HepG2 (cell line): ENCODE data around the gene UNC5A. TPM values are rescaled to one million over a fixed set of nuclear protein-coding genes. Genes with fewer than 3 reads are reported as not detected.

Experiments
- FOXA1 ChIP-seq, 2 experiments: fragments of 450-650 bp in 1 of 2; sonication (generic) in 1 of 2; formaldehyde crosslinking in 1 of 2; IDR thresholded peaks; 2 replicates each; pipeline versions ENCODE4 v1.4.0 to v1.6.1; 2016 to 2020; ENCODE audit warnings: missing genetic modification reagents in 1 of 2
- MIER3 ChIP-seq: IDR thresholded peaks from 2 replicates; pipeline ENCODE4 v1.6.1; 2016; ENCODE audit warnings: missing compliant biosample characterization, borderline replicate concordance
- PHF5A ChIP-seq: IDR thresholded peaks from one replicate; pipeline ENCODE4 v1.6.1; 2018; ENCODE audit warnings: low read depth, missing genetic modification reagents; ENCODE audit not compliant: unreplicated experiment
- SP5 ChIP-seq: IDR thresholded peaks from 2 replicates; pipeline ENCODE4 v1.6.1; 2016; ENCODE audit warnings: low read depth, borderline replicate concordance
- TSC22D2 ChIP-seq: sonication (generic); formaldehyde crosslinking; IDR thresholded peaks from 2 replicates; pipeline ENCODE4 v1.5.1; 2020; ENCODE audit warnings: missing genetic modification reagents, mild to moderate bottlenecking, borderline replicate concordance
- ZNF775 ChIP-seq: sonication (generic); formaldehyde crosslinking; IDR thresholded peaks from 2 replicates; pipeline ENCODE4 v1.4.0; 2020; ENCODE audit warnings: missing genetic modification reagents, mild to moderate bottlenecking, moderate library complexity, borderline replicate concordance
- polyA plus RNA-seq, 8 experiments: library from polyadenylated mRNA; depleted of rRNA in 3 of 8; stranded (reverse) in 7 of 8; unstranded in 1 of 8; fragments of >200 nt; fragmentation: Illumina TruSeq in 4 of 8; extraction: Trizol in 4 of 8; gene quantifications; 2 replicates each; pipeline versions ENCODE4 v1.2.1 to v1.2.3, GENCODE V29; 2011 to 2016; ENCODE audit warnings: low read depth in 4 of 8, missing spikeins in 1 of 8, mixed read lengths in 1 of 8; ENCODE audit not compliant: insufficient read depth in 1 of 8
- total RNA-seq, 5 experiments: library from RNA; depleted of rRNA; stranded (reverse); fragments of >200 nt; fragmentation: Illumina TruSeq; extraction: Trizol; gene quantifications; 2 replicates each; pipeline ENCODE4 v1.2.3, GENCODE V29; 2016; ENCODE audit warnings: low read depth in 1 of 5
- TF ChIP-seq, protein P1 (sequence below): sonication (generic); formaldehyde crosslinking; IDR thresholded peaks from 2 replicates; pipeline ENCODE4 v1.5.0; 2020; ENCODE audit warnings: mild to moderate bottlenecking, missing genetic modification reagents, borderline replicate concordance
- TF ChIP-seq, protein P2 (sequence below): sonication (generic); formaldehyde crosslinking; IDR thresholded peaks from 2 replicates; pipeline ENCODE4 v1.5.1; 2020; ENCODE audit warnings: missing genetic modification reagents, mild to moderate bottlenecking, borderline replicate concordance
- TF ChIP-seq, protein P3 (sequence below): sonication (generic); formaldehyde crosslinking; IDR thresholded peaks from 2 replicates; pipeline ENCODE4 v1.5.0; 2020; ENCODE audit warnings: mild to moderate bottlenecking, missing genetic modification reagents, borderline replicate concordance

Gene UNC5A
- total and polyA plus RNA-seq, 2 of the 13 experiments (the other 11 are each of a cell fraction or from before 2014, with no cell fraction given): not detected

DNA sequence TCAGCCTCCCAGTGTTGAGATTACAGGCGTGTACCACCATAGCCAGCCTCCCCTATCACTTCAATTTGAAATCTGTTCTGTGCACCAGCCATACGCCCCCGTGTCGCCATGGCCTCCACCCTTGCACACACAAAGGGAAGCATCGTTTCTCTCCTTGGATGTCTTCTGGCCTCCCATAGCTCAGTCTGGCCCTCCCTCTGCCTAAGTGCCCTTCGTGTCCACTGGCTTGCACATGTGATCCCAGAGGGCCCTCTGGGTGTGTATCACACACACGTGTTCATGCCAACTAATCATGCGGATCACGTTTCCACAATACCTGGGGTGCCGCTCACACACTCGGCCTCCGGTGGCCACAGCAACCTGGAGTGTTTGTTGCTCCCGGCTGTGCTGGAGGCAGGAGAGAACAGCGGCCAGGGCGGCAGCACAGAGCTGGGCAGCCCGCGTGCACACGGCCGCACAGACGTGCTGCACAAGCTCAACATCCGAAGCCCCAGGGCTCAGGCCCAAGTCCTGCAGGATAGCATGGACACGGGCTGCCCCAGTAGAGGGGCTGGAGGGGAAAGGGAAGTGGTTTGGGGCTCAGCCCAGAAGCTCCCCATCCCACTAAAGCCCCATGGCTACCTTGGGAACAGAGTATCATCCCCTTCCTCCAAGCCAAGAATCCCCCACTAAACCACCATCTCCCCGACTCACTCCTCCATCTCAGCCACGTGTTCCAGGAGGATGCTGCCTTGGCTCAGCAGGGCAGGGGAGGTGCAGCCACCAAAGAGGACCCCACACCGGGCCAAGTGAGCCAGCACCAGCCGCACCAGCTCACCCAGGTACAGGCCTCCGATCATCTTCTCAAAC, 77.9 kb downstream of the UNC5A start (continued):
- TF ChIP-seq, protein P1, sequence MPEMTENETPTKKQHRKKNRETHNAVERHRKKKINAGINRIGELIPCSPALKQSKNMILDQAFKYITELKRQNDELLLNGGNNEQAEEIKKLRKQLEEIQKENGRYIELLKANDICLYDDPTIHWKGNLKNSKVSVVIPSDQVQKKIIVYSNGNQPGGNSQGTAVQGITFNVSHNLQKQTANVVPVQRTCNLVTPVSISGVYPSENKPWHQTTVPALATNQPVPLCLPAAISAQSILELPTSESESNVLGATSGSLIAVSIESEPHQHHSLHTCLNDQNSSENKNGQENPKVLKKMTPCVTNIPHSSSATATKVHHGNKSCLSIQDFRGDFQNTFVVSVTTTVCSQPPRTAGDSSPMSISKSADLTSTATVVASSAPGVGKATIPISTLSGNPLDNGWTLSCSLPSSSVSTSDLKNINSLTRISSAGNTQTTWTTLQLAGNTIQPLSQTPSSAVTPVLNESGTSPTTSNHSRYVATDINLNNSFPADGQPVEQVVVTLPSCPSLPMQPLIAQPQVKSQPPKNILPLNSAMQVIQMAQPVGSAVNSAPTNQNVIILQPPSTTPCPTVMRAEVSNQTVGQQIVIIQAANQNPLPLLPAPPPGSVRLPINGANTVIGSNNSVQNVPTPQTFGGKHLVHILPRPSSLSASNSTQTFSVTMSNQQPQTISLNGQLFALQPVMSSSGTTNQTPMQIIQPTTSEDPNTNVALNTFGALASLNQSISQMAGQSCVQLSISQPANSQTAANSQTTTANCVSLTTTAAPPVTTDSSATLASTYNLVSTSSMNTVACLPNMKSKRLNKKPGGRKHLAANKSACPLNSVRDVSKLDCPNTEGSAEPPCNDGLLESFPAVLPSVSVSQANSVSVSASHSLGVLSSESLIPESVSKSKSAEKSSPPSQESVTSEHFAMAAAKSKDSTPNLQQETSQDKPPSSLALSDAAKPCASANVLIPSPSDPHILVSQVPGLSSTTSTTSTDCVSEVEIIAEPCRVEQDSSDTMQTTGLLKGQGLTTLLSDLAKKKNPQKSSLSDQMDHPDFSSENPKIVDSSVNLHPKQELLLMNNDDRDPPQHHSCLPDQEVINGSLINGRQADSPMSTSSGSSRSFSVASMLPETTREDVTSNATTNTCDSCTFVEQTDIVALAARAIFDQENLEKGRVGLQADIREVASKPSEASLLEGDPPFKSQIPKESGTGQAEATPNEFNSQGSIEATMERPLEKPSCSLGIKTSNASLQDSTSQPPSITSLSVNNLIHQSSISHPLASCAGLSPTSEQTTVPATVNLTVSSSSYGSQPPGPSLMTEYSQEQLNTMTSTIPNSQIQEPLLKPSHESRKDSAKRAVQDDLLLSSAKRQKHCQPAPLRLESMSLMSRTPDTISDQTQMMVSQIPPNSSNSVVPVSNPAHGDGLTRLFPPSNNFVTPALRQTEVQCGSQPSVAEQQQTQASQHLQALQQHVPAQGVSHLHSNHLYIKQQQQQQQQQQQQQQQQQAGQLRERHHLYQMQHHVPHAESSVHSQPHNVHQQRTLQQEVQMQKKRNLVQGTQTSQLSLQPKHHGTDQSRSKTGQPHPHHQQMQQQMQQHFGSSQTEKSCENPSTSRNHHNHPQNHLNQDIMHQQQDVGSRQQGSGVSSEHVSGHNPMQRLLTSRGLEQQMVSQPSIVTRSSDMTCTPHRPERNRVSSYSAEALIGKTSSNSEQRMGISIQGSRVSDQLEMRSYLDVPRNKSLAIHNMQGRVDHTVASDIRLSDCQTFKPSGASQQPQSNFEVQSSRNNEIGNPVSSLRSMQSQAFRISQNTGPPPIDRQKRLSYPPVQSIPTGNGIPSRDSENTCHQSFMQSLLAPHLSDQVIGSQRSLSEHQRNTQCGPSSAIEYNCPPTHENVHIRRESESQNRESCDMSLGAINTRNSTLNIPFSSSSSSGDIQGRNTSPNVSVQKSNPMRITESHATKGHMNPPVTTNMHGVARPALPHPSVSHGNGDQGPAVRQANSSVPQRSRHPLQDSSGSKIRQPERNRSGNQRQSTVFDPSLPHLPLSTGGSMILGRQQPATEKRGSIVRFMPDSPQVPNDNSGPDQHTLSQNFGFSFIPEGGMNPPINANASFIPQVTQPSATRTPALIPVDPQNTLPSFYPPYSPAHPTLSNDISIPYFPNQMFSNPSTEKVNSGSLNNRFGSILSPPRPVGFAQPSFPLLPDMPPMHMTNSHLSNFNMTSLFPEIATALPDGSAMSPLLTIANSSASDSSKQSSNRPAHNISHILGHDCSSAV (CRISPR knock-in tag): no peak
- TF ChIP-seq, protein P2, sequence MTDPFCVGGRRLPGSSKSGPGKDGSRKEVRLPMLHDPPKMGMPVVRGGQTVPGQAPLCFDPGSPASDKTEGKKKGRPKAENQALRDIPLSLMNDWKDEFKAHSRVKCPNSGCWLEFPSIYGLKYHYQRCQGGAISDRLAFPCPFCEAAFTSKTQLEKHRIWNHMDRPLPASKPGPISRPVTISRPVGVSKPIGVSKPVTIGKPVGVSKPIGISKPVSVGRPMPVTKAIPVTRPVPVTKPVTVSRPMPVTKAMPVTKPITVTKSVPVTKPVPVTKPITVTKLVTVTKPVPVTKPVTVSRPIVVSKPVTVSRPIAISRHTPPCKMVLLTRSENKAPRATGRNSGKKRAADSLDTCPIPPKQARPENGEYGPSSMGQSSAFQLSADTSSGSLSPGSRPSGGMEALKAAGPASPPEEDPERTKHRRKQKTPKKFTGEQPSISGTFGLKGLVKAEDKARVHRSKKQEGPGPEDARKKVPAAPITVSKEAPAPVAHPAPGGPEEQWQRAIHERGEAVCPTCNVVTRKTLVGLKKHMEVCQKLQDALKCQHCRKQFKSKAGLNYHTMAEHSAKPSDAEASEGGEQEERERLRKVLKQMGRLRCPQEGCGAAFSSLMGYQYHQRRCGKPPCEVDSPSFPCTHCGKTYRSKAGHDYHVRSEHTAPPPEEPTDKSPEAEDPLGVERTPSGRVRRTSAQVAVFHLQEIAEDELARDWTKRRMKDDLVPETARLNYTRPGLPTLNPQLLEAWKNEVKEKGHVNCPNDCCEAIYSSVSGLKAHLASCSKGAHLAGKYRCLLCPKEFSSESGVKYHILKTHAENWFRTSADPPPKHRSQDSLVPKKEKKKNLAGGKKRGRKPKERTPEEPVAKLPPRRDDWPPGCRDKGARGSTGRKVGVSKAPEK (CRISPR knock-in tag): no peak
- TF ChIP-seq FOXA1 (IDR thresholded peaks at IDR 0.05) (no peak), FOXA1 (CRISPR knock-in tag; IDR thresholded peaks at IDR 0.05) (no peak), TSC22D2 (CRISPR knock-in tag) (no peak), ZNF775 (CRISPR knock-in tag) (no peak), MIER3 (CRISPR knock-in tag) (no peak), PHF5A (no peak), SP5 (CRISPR knock-in tag) (no peak)
- TF ChIP-seq, protein P3, sequence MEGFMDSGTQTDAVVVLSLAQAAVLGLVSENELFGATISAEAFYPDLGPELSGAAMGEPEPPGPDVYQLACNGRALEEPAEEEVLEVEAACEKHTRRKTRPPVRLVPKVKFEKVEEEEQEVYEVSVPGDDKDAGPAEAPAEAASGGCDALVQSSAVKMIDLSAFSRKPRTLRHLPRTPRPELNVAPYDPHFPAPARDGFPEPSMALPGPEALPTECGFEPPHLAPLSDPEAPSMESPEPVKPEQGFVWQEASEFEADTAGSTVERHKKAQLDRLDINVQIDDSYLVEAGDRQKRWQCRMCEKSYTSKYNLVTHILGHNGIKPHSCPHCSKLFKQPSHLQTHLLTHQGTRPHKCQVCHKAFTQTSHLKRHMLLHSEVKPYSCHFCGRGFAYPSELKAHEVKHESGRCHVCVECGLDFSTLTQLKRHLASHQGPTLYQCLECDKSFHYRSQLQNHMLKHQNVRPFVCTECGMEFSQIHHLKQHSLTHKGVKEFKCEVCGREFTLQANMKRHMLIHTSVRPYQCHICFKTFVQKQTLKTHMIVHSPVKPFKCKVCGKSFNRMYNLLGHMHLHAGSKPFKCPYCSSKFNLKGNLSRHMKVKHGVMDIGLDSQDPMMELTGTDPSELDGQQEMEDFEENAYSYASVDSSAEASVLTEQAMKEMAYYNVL (CRISPR knock-in tag): no peak
